Fibroblast of villous mesenchyme (primary cell): Measurements from ENCODE around the gene SMARCB1. TPM values are rescaled to one million over a fixed set of nuclear protein-coding genes. Genes with fewer than 3 reads are reported as not detected.

Experiments used
- DNase-seq: peaks from one replicate; pipeline ENCODE4 v3.0.0-alpha.2; 2010; ENCODE audit warnings: low read depth
- H3K4me3 ChIP-seq: 2 replicates; pipeline ENCODE4 v1.5.1; 2011; ENCODE audit warnings: low read depth, mild to moderate bottlenecking, low read length
- CTCF ChIP-seq: IDR thresholded peaks from 2 replicates; pipeline ENCODE4 v1.5.1; 2012; ENCODE audit warnings: low read depth, mild to moderate bottlenecking, low read length; ENCODE audit not compliant: insufficient read depth
- total RNA-seq: library from RNA; depleted of rRNA; stranded (reverse); fragments of >200 nt; gene quantifications from 2 replicates; pipeline ENCODE4 v1.2.3, GENCODE V29; 2012

Gene SMARCB1
- total RNA-seq, 1 donor, result 61.7 TPM

GRCh38 chr22:23842599-23842998 is 55.8 kb downstream of the SMARCB1 start:
- TF ChIP-seq CTCF, result no peak

GRCh38 chr22:23844739-23845202 is 58.0 kb downstream of the SMARCB1 start:
- no peak overlapping the region for H3K4me3 ChIP-seq
- no peak for DNase-seq
- no peak for TF ChIP-seq CTCF

More at GRCh38 chr22:23842599-23842998, 55.8 kb downstream of the SMARCB1 start:
- H3K4me3 ChIP-seq, result no peak overlapping the region
- DNase-seq, result no peak

GRCh38 chr22:23845265-23846080 is 58.7 kb downstream of the SMARCB1 start:
- no peak overlapping the region for H3K4me3 ChIP-seq
- TF ChIP-seq CTCF, result no peak
- DNase-seq, result no peak

GRCh38 chr22:23846081-23846469 is 59.3 kb downstream of the SMARCB1 start:
- no peak overlapping the region for H3K4me3 ChIP-seq
- DNase-seq, result no peak
- TF ChIP-seq CTCF, result no peak

GRCh38 chr22:23847310-23847920 is 60.6 kb downstream of the SMARCB1 start:
- TF ChIP-seq CTCF, result no peak

GRCh38 chr22:23847991-23848864 is 61.5 kb downstream of the SMARCB1 start:
- no peak for TF ChIP-seq CTCF
- no peak for DNase-seq
- H3K4me3 ChIP-seq, result no peak overlapping the region

More at GRCh38 chr22:23847310-23847920, 60.6 kb downstream of the SMARCB1 start:
- DNase-seq, result no peak
- no peak overlapping the region for H3K4me3 ChIP-seq
